Fibroblast of lung (primary cell): Measurements from ENCODE around the gene UNC13B.

Source experiments
- EZH2 ChIP-seq: IDR thresholded peaks from 2 replicates; pipeline ENCODE4 v1.5.1; 2012; ENCODE audit warnings: low read length, control low read depth, mild to moderate bottlenecking; ENCODE audit errors: missing control alignments
- TF ChIP-seq, protein P1 (sequence below), 2 donors: IDR thresholded peaks in 1 of 2; conservative IDR thresholded peaks in 1 of 2; 1 replicate in 1 of 2; 2 replicates in 1 of 2; pipeline ENCODE4 v1.5.1; 2011 to 2012; ENCODE audit warnings: low read length in 2 of 2, control low read depth in 1 of 2, inconsistent platforms in 1 of 2, low read depth in 1 of 2, mild to moderate bottlenecking in 1 of 2

DNA sequence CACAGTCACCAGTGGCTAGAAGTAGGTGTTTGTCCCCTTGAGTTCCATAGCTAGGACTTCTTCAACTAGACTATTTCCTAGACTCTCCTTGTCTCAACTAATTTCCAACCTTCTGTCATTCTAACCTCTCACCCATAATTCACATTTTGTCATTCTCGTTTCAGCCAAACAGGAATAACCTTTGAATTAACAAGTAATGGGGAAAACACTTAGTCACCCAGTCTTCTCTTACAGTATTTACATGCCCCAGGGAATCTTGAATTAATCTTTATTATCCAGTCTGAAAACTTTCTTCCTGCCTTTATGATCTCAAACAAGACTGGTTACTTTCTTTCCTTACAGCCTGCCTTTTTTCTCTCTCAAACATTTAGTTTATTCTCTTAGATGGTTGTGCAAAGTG lies 264.8 kb downstream of the UNC13B start:
- TF ChIP-seq, protein P1, sequence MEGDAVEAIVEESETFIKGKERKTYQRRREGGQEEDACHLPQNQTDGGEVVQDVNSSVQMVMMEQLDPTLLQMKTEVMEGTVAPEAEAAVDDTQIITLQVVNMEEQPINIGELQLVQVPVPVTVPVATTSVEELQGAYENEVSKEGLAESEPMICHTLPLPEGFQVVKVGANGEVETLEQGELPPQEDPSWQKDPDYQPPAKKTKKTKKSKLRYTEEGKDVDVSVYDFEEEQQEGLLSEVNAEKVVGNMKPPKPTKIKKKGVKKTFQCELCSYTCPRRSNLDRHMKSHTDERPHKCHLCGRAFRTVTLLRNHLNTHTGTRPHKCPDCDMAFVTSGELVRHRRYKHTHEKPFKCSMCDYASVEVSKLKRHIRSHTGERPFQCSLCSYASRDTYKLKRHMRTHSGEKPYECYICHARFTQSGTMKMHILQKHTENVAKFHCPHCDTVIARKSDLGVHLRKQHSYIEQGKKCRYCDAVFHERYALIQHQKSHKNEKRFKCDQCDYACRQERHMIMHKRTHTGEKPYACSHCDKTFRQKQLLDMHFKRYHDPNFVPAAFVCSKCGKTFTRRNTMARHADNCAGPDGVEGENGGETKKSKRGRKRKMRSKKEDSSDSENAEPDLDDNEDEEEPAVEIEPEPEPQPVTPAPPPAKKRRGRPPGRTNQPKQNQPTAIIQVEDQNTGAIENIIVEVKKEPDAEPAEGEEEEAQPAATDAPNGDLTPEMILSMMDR (conservative IDR thresholded peaks at IDR 0.05 in 1 of 2, IDR thresholded peaks at IDR 0.05 in 1 of 2; ENCODE audit: low read depth in 1 of 2, low read length in 2 of 2), result no peak
- no peak for TF ChIP-seq EZH2
